MM.1S (cell line): ENCODE results near the gene CHURC1.

Experiments
- DNase-seq: peaks from one replicate; pipeline ENCODE4 v3.0.0-alpha.2; 2015
- H2AFZ ChIP-seq: fragments of 300-600 bp; sonication (generic); 2 replicates; pipeline ENCODE4 v1.6.0; 2016; ENCODE audit warnings: antibody characterized with exemption, low read length
- H3F3A ChIP-seq: fragments of 300-600 bp; sonication (generic); 2 replicates; pipeline ENCODE4 v1.6.1; 2016; ENCODE audit warnings: mild to moderate bottlenecking, antibody characterized with exemption, low read length, moderate library complexity, mixed read lengths; ENCODE audit not compliant: insufficient read depth
- H3K27ac ChIP-seq: fragments of 300-600 bp; sonication (generic); 2 replicates; pipeline ENCODE4 v1.5.1; 2016; ENCODE audit warnings: mild to moderate bottlenecking, low read length
- H3K27me3 ChIP-seq: fragments of 300-600 bp; sonication (generic); replicated peaks from 2 replicates; pipeline ENCODE4 v1.6.0; 2016; ENCODE audit warnings: low read length; ENCODE audit not compliant: insufficient read depth
- H3K36me3 ChIP-seq: fragments of 300-600 bp; sonication (generic); replicated peaks from 2 replicates; pipeline ENCODE4 v1.6.1; 2016; ENCODE audit warnings: mild to moderate bottlenecking, low read length, mixed read lengths; ENCODE audit not compliant: insufficient read depth
- H3K4me1 ChIP-seq: fragments of 300-600 bp; sonication (generic); 2 replicates; pipeline ENCODE4 v1.6.1; 2016; ENCODE audit warnings: low read length, mixed read lengths
- H3K4me2 ChIP-seq: fragments of 300-600 bp; sonication (generic); 2 replicates; pipeline ENCODE4 v1.6.0; 2016; ENCODE audit warnings: low read depth, low read length
- H3K4me3 ChIP-seq: fragments of 300-600 bp; sonication (generic); 2 replicates; pipeline ENCODE4 v1.5.1; 2016; ENCODE audit warnings: low read length, mixed read lengths
- H3K79me2 ChIP-seq: fragments of 300-600 bp; sonication (generic); 2 replicates; pipeline ENCODE4 v1.6.1; 2016; ENCODE audit warnings: mixed run types, low read length, mixed read lengths
- H3K9ac ChIP-seq: fragments of 300-600 bp; sonication (generic); 2 replicates; pipeline ENCODE4 v1.6.1; 2016; ENCODE audit warnings: low read length, mixed read lengths
- H3K9me2 ChIP-seq: fragments of 300-600 bp; sonication (generic); replicated peaks from 2 replicates; pipeline ENCODE4 v1.6.1; 2016; ENCODE audit warnings: mild to moderate bottlenecking, low read length, mixed read lengths; ENCODE audit not compliant: insufficient read depth
- H3K9me3 ChIP-seq: fragments of 300-600 bp; sonication (generic); replicated peaks from 2 replicates; pipeline ENCODE4 v1.6.1; 2016; ENCODE audit warnings: mild to moderate bottlenecking, low read length, mixed read lengths; ENCODE audit not compliant: insufficient read depth
- H4K20me1 ChIP-seq: fragments of 300-600 bp; sonication (generic); 2 replicates; pipeline ENCODE4 v1.6.1; 2016; ENCODE audit warnings: mild to moderate bottlenecking, low read length, moderate library complexity, mixed read lengths; ENCODE audit not compliant: insufficient read depth
- EZH2 ChIP-seq: fragments of 300-600 bp; sonication (generic); optimal IDR thresholded peaks from 2 replicates; pipeline ENCODE3; 2017; ENCODE audit warnings: low read depth, mild to moderate bottlenecking, antibody characterized with exemption, low read length, mixed read lengths
- EZH2phosphoT487 ChIP-seq: fragments of 300-600 bp; sonication (generic); IDR thresholded peaks from 2 replicates; pipeline ENCODE4 v1.6.1; 2018; ENCODE audit warnings: antibody characterized with exemption, low read length
- TF ChIP-seq, protein P1 (sequence below): fragments of 300-600 bp; sonication (generic); IDR thresholded peaks from 2 replicates; pipeline ENCODE4 v1.5.1; 2016; ENCODE audit warnings: antibody characterized with exemption, low read length, mixed read lengths

CHURC1 gene

DNA sequence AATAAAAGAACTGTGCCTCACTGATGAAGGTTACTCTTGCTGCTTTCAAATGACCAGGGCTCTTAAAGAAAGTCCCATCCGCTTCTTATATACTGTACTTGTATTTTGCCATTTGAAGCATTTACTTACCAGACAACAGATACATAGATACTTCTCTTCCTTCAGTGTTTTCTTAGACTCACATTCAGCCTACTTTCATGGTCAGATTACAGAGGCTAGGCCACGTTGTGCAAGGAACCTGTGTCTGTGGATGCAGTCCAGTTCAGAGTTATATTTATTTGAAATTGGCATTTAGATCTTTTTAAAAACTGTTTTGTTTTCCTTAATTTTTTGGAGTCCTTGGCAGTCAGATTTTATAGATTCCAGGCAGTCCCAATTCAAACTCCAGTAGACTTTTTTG lies 6.2 kb downstream of the CHURC1 start:
- H3K4me2 ChIP-seq, result no peak overlapping the region
- H3K9me2 ChIP-seq, result no peaks in the 10 kb centered on the region
- no peaks in the 10 kb centered on the region for H3K36me3 ChIP-seq
- H3K4me3 ChIP-seq, result no peak overlapping the region
- no peaks in the 10 kb centered on the region for H3F3A ChIP-seq
- 0 out of 2 replicates have a peak, but pooled peaks cover 1% of the 10 kb centered on the region for H3K4me1 ChIP-seq
- DNase-seq, result no peak
- no peak overlapping the region for H3K27ac ChIP-seq
- no peak overlapping the region for H2AFZ ChIP-seq
- no peaks in the 10 kb centered on the region for H3K27me3 ChIP-seq
- H4K20me1 ChIP-seq, result no peaks in the 10 kb centered on the region
- no peaks in the 10 kb centered on the region for H3K9me3 ChIP-seq
- H3K9ac ChIP-seq, result no peak overlapping the region
- H3K79me2 ChIP-seq, result peaks cover 63% of the 10 kb centered on the region
- TF ChIP-seq, protein P1, sequence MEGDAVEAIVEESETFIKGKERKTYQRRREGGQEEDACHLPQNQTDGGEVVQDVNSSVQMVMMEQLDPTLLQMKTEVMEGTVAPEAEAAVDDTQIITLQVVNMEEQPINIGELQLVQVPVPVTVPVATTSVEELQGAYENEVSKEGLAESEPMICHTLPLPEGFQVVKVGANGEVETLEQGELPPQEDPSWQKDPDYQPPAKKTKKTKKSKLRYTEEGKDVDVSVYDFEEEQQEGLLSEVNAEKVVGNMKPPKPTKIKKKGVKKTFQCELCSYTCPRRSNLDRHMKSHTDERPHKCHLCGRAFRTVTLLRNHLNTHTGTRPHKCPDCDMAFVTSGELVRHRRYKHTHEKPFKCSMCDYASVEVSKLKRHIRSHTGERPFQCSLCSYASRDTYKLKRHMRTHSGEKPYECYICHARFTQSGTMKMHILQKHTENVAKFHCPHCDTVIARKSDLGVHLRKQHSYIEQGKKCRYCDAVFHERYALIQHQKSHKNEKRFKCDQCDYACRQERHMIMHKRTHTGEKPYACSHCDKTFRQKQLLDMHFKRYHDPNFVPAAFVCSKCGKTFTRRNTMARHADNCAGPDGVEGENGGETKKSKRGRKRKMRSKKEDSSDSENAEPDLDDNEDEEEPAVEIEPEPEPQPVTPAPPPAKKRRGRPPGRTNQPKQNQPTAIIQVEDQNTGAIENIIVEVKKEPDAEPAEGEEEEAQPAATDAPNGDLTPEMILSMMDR, result no peak

DNA sequence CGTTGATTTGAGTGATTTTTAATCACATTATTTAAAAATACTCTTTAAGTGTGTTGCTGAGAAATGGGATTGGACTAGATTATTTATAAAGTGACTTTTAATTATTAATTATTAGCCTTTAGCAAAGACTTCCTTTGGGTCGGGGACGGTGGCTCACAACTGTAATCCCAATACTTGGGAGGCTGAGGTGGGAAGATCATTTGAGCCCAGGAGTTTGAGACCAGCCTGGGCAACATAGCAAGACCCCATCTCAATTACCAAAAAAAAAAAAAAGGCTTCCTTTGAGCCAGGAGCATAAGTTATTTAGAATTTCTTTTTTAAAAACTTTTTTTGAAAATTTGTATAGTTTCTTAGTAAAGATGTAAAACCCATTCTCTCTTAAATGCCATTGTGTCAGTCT lies 8.8 kb downstream of the CHURC1 start:
- Histone ChIP-seq H3K9me2 (no peaks in the 10 kb centered on the region), H3F3A (peaks cover 3% of the 10 kb centered on the region), H3K4me1 (peaks cover 7% of the 10 kb centered on the region; the same call in 1 of the 2 replicates), H3K9ac (no peak overlapping the region), H4K20me1 (no peaks in the 10 kb centered on the region), H3K27ac (no peak overlapping the region), H3K4me3 (no peak overlapping the region), H3K27me3 (no peaks in the 10 kb centered on the region), H3K79me2 (peaks cover 47% of the 10 kb centered on the region), H3K36me3 (no peaks in the 10 kb centered on the region), H3K9me3 (no peaks in the 10 kb centered on the region), H2AFZ (no peak overlapping the region), H3K4me2 (no peak overlapping the region)
- DNase-seq, result no peak
- TF ChIP-seq, protein P1, result no peak
- no peak for TF ChIP-seq EZH2phosphoT487
- TF ChIP-seq EZH2, result no peak

DNA sequence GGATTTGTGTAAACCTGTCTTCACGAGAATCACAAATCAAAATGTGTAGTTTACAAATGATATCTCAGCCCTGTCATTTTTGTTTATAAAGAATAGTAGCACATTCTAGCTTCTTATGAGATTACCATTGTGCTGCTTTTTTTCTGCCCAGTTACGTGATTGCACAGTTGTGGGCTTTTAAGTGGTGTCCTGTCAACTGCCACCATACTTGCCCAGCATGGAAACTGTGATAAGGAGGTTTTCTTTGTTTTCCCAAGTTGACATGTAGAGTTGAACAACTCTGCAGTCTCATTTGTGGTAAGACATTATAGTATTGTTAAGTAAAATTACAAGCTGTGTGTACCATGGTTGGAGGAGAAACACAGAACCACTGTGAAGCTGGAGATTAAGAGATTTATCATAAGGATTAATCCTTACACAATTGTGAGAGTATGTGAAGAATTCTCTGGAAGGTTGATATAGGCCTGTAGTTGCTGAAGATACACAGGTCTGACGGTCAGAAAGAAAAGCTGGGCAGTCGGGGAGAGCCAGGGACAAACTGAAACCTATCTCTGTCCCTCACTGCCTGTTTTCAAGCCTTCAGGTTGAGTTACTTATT lies 12.2 kb downstream of the CHURC1 start:
- no peak for TF ChIP-seq EZH2phosphoT487
- TF ChIP-seq, protein P1, result no peak
- Histone ChIP-seq H3K9me3 (no peaks in the 10 kb centered on the region), H3K4me1 (peaks cover 26% of the 10 kb centered on the region), H4K20me1 (no peaks in the 10 kb centered on the region), H3K79me2 (peaks cover 32% of the 10 kb centered on the region), H3K4me3 (no peak overlapping the region), H3F3A (peaks cover 14% of the 10 kb centered on the region), H3K27ac (no peak overlapping the region), H3K36me3 (no peaks in the 10 kb centered on the region), H3K9ac (no peak overlapping the region), H3K4me2 (no peak overlapping the region), H2AFZ (no peak overlapping the region), H3K9me2 (no peaks in the 10 kb centered on the region), H3K27me3 (no peaks in the 10 kb centered on the region)
- no peak for DNase-seq
